Placental epithelial cell (primary cell): ENCODE measurements around the gene HOXB4. TPM values are rescaled to one million over a fixed set of nuclear protein-coding genes. Genes with fewer than 3 reads are reported as not detected.

Experiments
- total RNA-seq: library from RNA; depleted of rRNA; stranded (reverse); fragments of >200 nt; gene quantifications from 2 replicates; pipeline ENCODE4 v1.2.3, GENCODE V29; 2012

Gene HOXB4
- 0.43 and 0.79 TPM in 2 replicates for total RNA-seq

GRCh38 chr17:48577946-48578615 is at the start of gene HOXB4:
TSS of gene HOXB4 (minus strand) at chr17:48578350. CDS start at chr17:48578319, 31 bp downstream.

GRCh38 chr17:48626245-48627117 is 48.3 kb upstream of the HOXB4 start, which contains the start of gene HOXB9:
TSS of gene HOXB9 (minus strand) at chr17:48626358. CDS start at chr17:48626269, 89 bp downstream.

GRCh38 chr17:48615047-48615962 is 37.2 kb upstream of the HOXB4 start, which contains the start of gene HOXB8:
TSS of gene HOXB8 (minus strand) at chr17:48615292. CDS start at chr17:48614704, 588 bp downstream.

GRCh38 chr17:48610282-48611211 is 32.4 kb upstream of the HOXB4 start, which contains the start of gene HOXB7:
TSS of gene HOXB7 (minus strand) at chr17:48611017. CDS start at chr17:48610918, 99 bp downstream.

GRCh38 chr17:48604770-48605329 is 26.7 kb upstream of the HOXB4 start, which contains the start of gene HOXB6:
TSS of gene HOXB6 (minus strand) at chr17:48604986. CDS start at chr17:48598150, 6,836 bp downstream.

GRCh38 chr17:48593126-48593829 is 15.1 kb upstream of the HOXB4 start, which contains the start of gene HOXB5:
TSS of gene HOXB5 (minus strand) at chr17:48593779. CDS start at chr17:48593682, 97 bp downstream.

GRCh38 chr17:48589831-48590606 is 11.9 kb upstream of the HOXB4 start, which contains the start of gene HOXB3:
TSS of gene HOXB3 (minus strand) at chr17:48590241. CDS start at chr17:48552474, 37,767 bp downstream.

GRCh38 chr17:48545022-48545375 is 33.2 kb downstream of the HOXB4 start, which contains the start of gene HOXB2:
TSS of gene HOXB2 (minus strand) at chr17:48545109. CDS start at chr17:48544911, 198 bp downstream.

GRCh38 chr17:48530887-48531272 is 47.3 kb downstream of the HOXB4 start, which contains the start of gene HOXB1:
TSS of gene HOXB1 (minus strand) at chr17:48531011. CDS start at chr17:48530904, 107 bp downstream.

Other genes starting within 250 kb of the HOXB4 start
- gene SKAP1, start 148.1 kb downstream of the HOXB4 start, total RNA-seq: not detected in 2 replicates
- not detected in 2 replicates for gene HOXB1, start 47.3 kb downstream of the HOXB4 start, total RNA-seq
- gene HOXB2, start 33.2 kb downstream of the HOXB4 start, total RNA-seq: 7.8 and 9.8 TPM in 2 replicates
- gene HOXB3, start 11.9 kb upstream of the HOXB4 start, total RNA-seq: 2.2 and 7.1 TPM in 2 replicates
- not detected in 2 replicates for gene HOXB5, start 15.4 kb upstream of the HOXB4 start, total RNA-seq
- gene HOXB6, start 26.6 kb upstream of the HOXB4 start, total RNA-seq: not detected in 2 replicates
- 0.65 and 0.79 TPM in 2 replicates for gene HOXB7, start 32.7 kb upstream of the HOXB4 start, total RNA-seq
- not detected in 2 replicates for gene HOXB8, start 36.9 kb upstream of the HOXB4 start, total RNA-seq
- gene HOXB9, start 48.0 kb upstream of the HOXB4 start, total RNA-seq: not detected in 2 replicates
- gene PRAC1, start 144.2 kb upstream of the HOXB4 start, total RNA-seq: not detected in 2 replicates
- gene PRAC2, start 144.8 kb upstream of the HOXB4 start, total RNA-seq: not detected in 2 replicates
- not detected in 2 replicates for gene HOXB13, start 150.4 kb upstream of the HOXB4 start, total RNA-seq
- not detected in 2 replicates for gene TTLL6, start 238.9 kb upstream of the HOXB4 start, total RNA-seq